ENCODE data around the gene HMGB1.

- TF ChIP-seq EZH2 (IDR thresholded peaks at IDR 0.05; ENCODE audit: low read length, unreplicated experiment) (no peak), EZH2phosphoT487 (IDR thresholded peaks at IDR 0.05; ENCODE audit: borderline replicate concordance, low read length) (no peak), CTCF (conservative IDR thresholded peaks at IDR 0.05; ENCODE audit: low read depth, low read length) (no peak)
These were observed 27.4 kb downstream of the HMGB1 start for GRCh38 chr13:30438286-30438685.
